H1 (cell line): ENCODE data around the gene BRMS1. TPM values are rescaled to one million over a fixed set of nuclear protein-coding genes. Genes with fewer than 3 reads are reported as not detected.

Experiments
- polyA plus RNA-seq, 7 experiments: library from polyadenylated mRNA; depleted of rRNA in 3 of 7; stranded (reverse) in 5 of 7; unstranded in 2 of 7; fragments of >200 nt in 5 of 7; fragments of 200-250 nt in 2 of 7; gene quantifications; 1 replicate in 5 of 7; 2 replicates in 1 of 7; 4 replicates in 1 of 7; pipeline versions ENCODE4 v1.2.1 to v1.2.3, GENCODE V29; 2011 to 2013; ENCODE audit warnings: missing spikeins in 2 of 7, mixed read lengths in 2 of 7
- small RNA-seq: library from polyadenylated mRNA; stranded (forward); fragments of <200 nt; extraction: miRNeasy Mini kit (QIAGEN cat#:217004); gene quantifications from one replicate; pipeline ENCODE3, GENCODE V24; 2013; ENCODE audit not compliant: insufficient read depth
- total RNA-seq: library from RNA; stranded (reverse); fragmentation: NEBNext Ultra II Directional; extraction: Animal tissue kit (Norgen Biotek cat#: 25700); gene quantifications from 2 replicates; pipeline ENCODE4 v1.2.1, GENCODE V29; 2021

Gene BRMS1
- total and polyA plus RNA-seq, 2 of the 8 experiments (the other 6 are each of a cell fraction or from before 2014, with no cell fraction given): 39.2 to 46.1 TPM

Small RNA genes lying within 50 kb of the gene (small RNA-seq; reads per million reads assigned to genes)
- gene RF00017: not detected
- not detected for gene RNU1-84P

Other genes starting within 250 kb of the BRMS1 start
- gene KLC2, start 87.4 kb downstream of the BRMS1 start, total RNA-seq: 41.8 and 42.5 TPM in 2 replicates
- 17.3 and 28.6 TPM in 2 replicates for gene KLC2, start 87.4 kb downstream of the BRMS1 start, polyA plus RNA-seq (2011; rRNA removed)
- gene RAB1B, start 76.5 kb downstream of the BRMS1 start, total RNA-seq: 100 and 106 TPM in 2 replicates
- gene RAB1B, start 76.5 kb downstream of the BRMS1 start, polyA plus RNA-seq (2011; rRNA removed): 217 and 306 TPM in 2 replicates
- 15.8 and 17.0 TPM in 2 replicates for gene CNIH2, start 66.9 kb downstream of the BRMS1 start, total RNA-seq
- 11.6 and 12.5 TPM in 2 replicates for gene CNIH2, start 66.9 kb downstream of the BRMS1 start, polyA plus RNA-seq (2011; rRNA removed)
- gene YIF1A, start 56.0 kb downstream of the BRMS1 start, total RNA-seq: 70.1 and 75.9 TPM in 2 replicates
- 178 and 248 TPM in 2 replicates for gene YIF1A, start 56.0 kb downstream of the BRMS1 start, polyA plus RNA-seq (2011; rRNA removed)
- gene TMEM151A, start 53.2 kb downstream of the BRMS1 start, total RNA-seq: 2.4 and 3.2 TPM in 2 replicates
- gene TMEM151A, start 53.2 kb downstream of the BRMS1 start, polyA plus RNA-seq (2011; rRNA removed): 3.2 and 4.5 TPM in 2 replicates
- 3.7 and 3.9 TPM in 2 replicates for gene CD248, start 28.1 kb downstream of the BRMS1 start, total RNA-seq
- 2.7 and 4.6 TPM in 2 replicates for gene CD248, start 28.1 kb downstream of the BRMS1 start, polyA plus RNA-seq (2011; rRNA removed)
- gene RIN1, start 8.7 kb downstream of the BRMS1 start, total RNA-seq: 5.4 and 6.6 TPM in 2 replicates
- 2.5 and 3.8 TPM in 2 replicates for gene RIN1, start 8.7 kb downstream of the BRMS1 start, polyA plus RNA-seq (2011; rRNA removed)
- 27.1 and 27.8 TPM in 2 replicates for gene B4GAT1, start 2.5 kb upstream of the BRMS1 start, total RNA-seq
- gene B4GAT1, start 2.5 kb upstream of the BRMS1 start, polyA plus RNA-seq (2011; rRNA removed): 22.2 and 32.8 TPM in 2 replicates
- 29.3 and 32.4 TPM in 2 replicates for gene SLC29A2, start 26.7 kb upstream of the BRMS1 start, total RNA-seq
- gene SLC29A2, start 26.7 kb upstream of the BRMS1 start, polyA plus RNA-seq (2011; rRNA removed): 31.6 and 42.0 TPM in 2 replicates
- gene NPAS4, start 75.9 kb upstream of the BRMS1 start, total RNA-seq: 0.88 and 0.99 TPM in 2 replicates
- gene NPAS4, start 75.9 kb upstream of the BRMS1 start, polyA plus RNA-seq (2011; rRNA removed): 0.73 and 0.77 TPM in 2 replicates
- 141 and 152 TPM in 2 replicates for gene MRPL11, start 93.7 kb upstream of the BRMS1 start, total RNA-seq
- gene MRPL11, start 93.7 kb upstream of the BRMS1 start, polyA plus RNA-seq (2011; rRNA removed): 105 and 106 TPM in 2 replicates
- 7.6 TPM in 2 replicates for gene PELI3, start 121.8 kb upstream of the BRMS1 start, total RNA-seq
- gene PELI3, start 121.8 kb upstream of the BRMS1 start, polyA plus RNA-seq (2011; rRNA removed): 5.2 and 7.6 TPM in 2 replicates
- gene DPP3, start 135.3 kb upstream of the BRMS1 start, total RNA-seq: 82.7 and 86.4 TPM in 2 replicates
- gene DPP3, start 135.3 kb upstream of the BRMS1 start, polyA plus RNA-seq (2011; rRNA removed): 75.1 and 90.6 TPM in 2 replicates
- 19.1 and 22.1 TPM in 2 replicates for gene BBS1, start 165.5 kb upstream of the BRMS1 start, total RNA-seq
- gene BBS1, start 165.5 kb upstream of the BRMS1 start, polyA plus RNA-seq (2011; rRNA removed): 19.5 and 33.7 TPM in 2 replicates
- 7.0 and 8.4 TPM in 2 replicates for gene ZDHHC24, start 200.9 kb upstream of the BRMS1 start, total RNA-seq
- gene ZDHHC24, start 200.9 kb upstream of the BRMS1 start, polyA plus RNA-seq (2011; rRNA removed): 9.7 and 15.6 TPM in 2 replicates
- 28.2 and 30.8 TPM in 2 replicates for gene ACTN3, start 201.8 kb upstream of the BRMS1 start, total RNA-seq
- 36.7 and 46.2 TPM in 2 replicates for gene ACTN3, start 201.8 kb upstream of the BRMS1 start, polyA plus RNA-seq (2011; rRNA removed)
- gene CTSF, start 223.5 kb upstream of the BRMS1 start, total RNA-seq: 0.36 and 0.58 TPM in 2 replicates
- gene CTSF, start 223.5 kb upstream of the BRMS1 start, polyA plus RNA-seq (2011; rRNA removed): 2.3 and 2.6 TPM in 2 replicates
- 0.99 and 1.1 TPM in 2 replicates for gene CCDC87, start 248.0 kb upstream of the BRMS1 start, total RNA-seq
- 0.32 and 0.63 TPM in 2 replicates for gene CCDC87, start 248.0 kb upstream of the BRMS1 start, polyA plus RNA-seq (2011; rRNA removed)
- 35.2 and 37.1 TPM in 2 replicates for gene CCS, start 248.1 kb upstream of the BRMS1 start, total RNA-seq
- 37.7 and 57.7 TPM in 2 replicates for gene CCS, start 248.1 kb upstream of the BRMS1 start, polyA plus RNA-seq (2011; rRNA removed)